WTC11 (cell line): ENCODE results near the gene SEC24B. TPM values are rescaled to one million over a fixed set of nuclear protein-coding genes. Genes with fewer than 3 reads are reported as not detected.
A peak's percentile ranks its signal among the peaks of the same experiment; 100 is the strongest.

Source experiments
- ATAC-seq: fragments of 200-7000 bp; cut with Tn5 transposase; 2 replicates; pipeline ENCODE4 v1.10.0; 2021; ENCODE audit warnings: mild to moderate bottlenecking, moderate library complexity
- CTCF ChIA-PET: fragments of 300-600 bp; sonication (Branson Sonifier 250); formaldehyde crosslinking; loops from one replicate; lab custom pipeline; 2021; ENCODE audit warnings: antibody characterized with exemption; lab: Charles Lee
- POLR2A ChIA-PET: fragments of 350-600 bp; sonication (Branson Sonifier 250); formaldehyde crosslinking; loops from one replicate; lab custom pipeline; 2021; ENCODE audit warnings: antibody characterized with exemption; lab: Charles Lee
- DNase-seq: peaks from one replicate; pipeline ENCODE4 v3.0.0; 2021; ENCODE audit warnings: low spot score
- H3K27ac Mint-ChIP-seq: 2 replicates; pipeline ENCODE4 v1.8.0; 2021; ENCODE audit warnings: mixed read lengths
- H3K27me3 Mint-ChIP-seq: 2 replicates; pipeline ENCODE4 v1.8.0; 2021; ENCODE audit warnings: low read depth, mild to moderate bottlenecking, moderate library complexity, mixed read lengths
- H3K36me3 Mint-ChIP-seq: 2 replicates; pipeline ENCODE4 v1.8.0; 2021; ENCODE audit warnings: mixed read lengths
- H3K4me1 Mint-ChIP-seq: 2 replicates; pipeline ENCODE4 v1.8.0; 2022; ENCODE audit warnings: mixed read lengths
- H3K4me3 Mint-ChIP-seq: 2 replicates; pipeline ENCODE4 v1.8.0; 2021; ENCODE audit warnings: mild to moderate bottlenecking, moderate library complexity, mixed read lengths
- H3K9me3 Mint-ChIP-seq: 2 replicates; pipeline ENCODE4 v1.8.0; 2021; ENCODE audit warnings: mixed read lengths
- CTCF ChIP-seq: fragments of 200-600 bp; IDR thresholded peaks from 2 replicates; pipeline ENCODE4 v1.8.0; 2022; ENCODE audit warnings: antibody characterized with exemption
- E2F5 ChIP-seq: sonication (generic); formaldehyde crosslinking; IDR thresholded peaks from 2 replicates; pipeline ENCODE4 v1.8.1; 2022; ENCODE audit warnings: mild to moderate bottlenecking, moderate library complexity, missing genetic modification reagents
- FOXJ3 ChIP-seq: sonication (generic); formaldehyde crosslinking; IDR thresholded peaks from 2 replicates; pipeline ENCODE4 v1.9.0; 2021; ENCODE audit warnings: missing genetic modification reagents, mild to moderate bottlenecking, borderline replicate concordance
- FOXP4 ChIP-seq: sonication (generic); formaldehyde crosslinking; IDR thresholded peaks from 2 replicates; pipeline ENCODE4 v1.8.0; 2022; ENCODE audit warnings: mild to moderate bottlenecking, missing genetic modification reagents
- GTF2I ChIP-seq: fragments of 250-450 bp; sonication (Bioruptor Pico); conservative IDR thresholded peaks from 2 replicates; pipeline ENCODE4 v1.4.0; 2021; ENCODE audit warnings: mild to moderate bottlenecking
- JUN ChIP-seq: sonication (generic); formaldehyde crosslinking; IDR thresholded peaks from 2 replicates; pipeline ENCODE4 v1.8.0; 2023; ENCODE audit warnings: mild to moderate bottlenecking, missing genetic modification reagents
- MAX ChIP-seq: sonication (generic); formaldehyde crosslinking; IDR thresholded peaks from 2 replicates; pipeline ENCODE4 v1.8.0; 2022; ENCODE audit warnings: mild to moderate bottlenecking, missing genetic modification reagents
- NFE2L1 ChIP-seq: sonication (generic); formaldehyde crosslinking; IDR thresholded peaks from 2 replicates; pipeline ENCODE4 v1.8.1; 2023; ENCODE audit warnings: missing genetic modification reagents
- NR1H2 ChIP-seq: sonication (generic); formaldehyde crosslinking; IDR thresholded peaks from 2 replicates; pipeline ENCODE4 v1.9.0; 2021; ENCODE audit warnings: mild to moderate bottlenecking, moderate library complexity, missing genetic modification reagents
- PRDM15 ChIP-seq: sonication (generic); formaldehyde crosslinking; IDR thresholded peaks from 2 replicates; pipeline ENCODE4 v1.8.0; 2022; ENCODE audit warnings: missing genetic modification reagents
- SOX15 ChIP-seq: fragments of 250-450 bp; sonication (Bioruptor Pico); IDR thresholded peaks from 2 replicates; pipeline ENCODE4 v1.9.0; 2021; ENCODE audit warnings: mild to moderate bottlenecking
- TEAD4 ChIP-seq: sonication (generic); formaldehyde crosslinking; IDR thresholded peaks from 2 replicates; pipeline ENCODE4 v1.8.0; 2022; ENCODE audit warnings: mild to moderate bottlenecking, missing genetic modification reagents
- ZNF219 ChIP-seq: sonication (generic); formaldehyde crosslinking; IDR thresholded peaks from 2 replicates; pipeline ENCODE4 v1.8.0; 2023; ENCODE audit warnings: missing genetic modification reagents, mild to moderate bottlenecking, borderline replicate concordance
- ZNF281 ChIP-seq: sonication (generic); formaldehyde crosslinking; IDR thresholded peaks from 2 replicates; pipeline ENCODE4 v1.8.0; 2023; ENCODE audit warnings: mild to moderate bottlenecking, missing genetic modification reagents
- ZNF396 ChIP-seq: fragments of 250-450 bp; sonication (Bioruptor Pico); IDR thresholded peaks from 2 replicates; pipeline ENCODE4 v1.8.0; 2021; ENCODE audit warnings: mild to moderate bottlenecking, moderate library complexity, borderline replicate concordance
- total RNA-seq: library from RNA; stranded (reverse); gene quantifications from 3 replicates; pipeline ENCODE4 v1.2.3, GENCODE V29; 2021

Gene SEC24B
- total RNA-seq, 1 experiment from 2014 or later = 24.0 TPM

GRCh38 chr4:109559983-109560686 is 126.5 kb downstream of the SEC24B start, which contains the start of gene MCUB (continued):
- TF ChIP-seq ZNF281 = 0 out of 2 replicates have a peak, but pooled peaks have one; percentile 11
- TF ChIP-seq NR1H2 (CRISPR knock-in tag) = no peak
- TF ChIP-seq TEAD4 (CRISPR knock-in tag) = no peak
- no peak for TF ChIP-seq PRDM15 (CRISPR knock-in tag)
- peak; percentile 24; the same call in 1 of the 2 replicates for TF ChIP-seq FOXP4 (CRISPR knock-in tag)
- TF ChIP-seq ZNF396 = no peak
- no peak for TF ChIP-seq CTCF
- no peak for TF ChIP-seq JUN (CRISPR knock-in tag)
- 0 out of 2 replicates have a peak, but pooled peaks have one; percentile 14 for TF ChIP-seq MAX
- no peak for TF ChIP-seq SOX15

- Mint-ChIP-seq H3K4me3 (peak overlapping the region; percentile 80), H3K27ac (peak overlapping the region; percentile 35), H3K36me3 (peaks cover 6% of the 10 kb centered on the region; the same call in 1 of the 2 replicates), H3K4me1 (peaks cover 26% of the 10 kb centered on the region), H3K9me3 (peaks cover 8% of the 10 kb centered on the region), H3K27me3 (peaks cover 6% of the 10 kb centered on the region)
- no peak for DNase-seq
- CTCF ChIA-PET = interaction anchor here (0.9 to 1.0 kb wide), 2 partner anchors 14 to 128 kb away, joined by 3 to 6 read pairs; partner anchors contain the start of gene SEC24B
- POLR2A ChIA-PET = interaction anchor here (0.6 to 1.4 kb wide), 6 partner anchors 69 to 330 kb away, joined by 3 to 5 read pairs (median 3); partner anchors contain the start of gene CASP6
- peak; percentile 33 for ATAC-seq
- TF ChIP-seq ZNF219 (no peak), FOXP4 (CRISPR knock-in tag) (no peak), FOXJ3 (CRISPR knock-in tag) (no peak), E2F5 (no peak), PRDM15 (CRISPR knock-in tag) (no peak), NFE2L1 (CRISPR knock-in tag) (no peak), GTF2I (CRISPR knock-in tag) (no peak)
Measured at GRCh38 chr4:109560687-109561461, 127.3 kb downstream of the SEC24B start.
